Fibroblast of the aortic adventitia (primary cell): ENCODE measurements around the gene PCID2. TPM values are rescaled to one million over a fixed set of nuclear protein-coding genes. Genes with fewer than 3 reads are reported as not detected.

Experiments
- DNase-seq: peaks from one replicate; pipeline ENCODE4 v3.0.0-alpha.2; 2010; ENCODE audit warnings: low read depth
- H3K4me3 ChIP-seq: 2 replicates; pipeline ENCODE4 v1.5.1; 2011; ENCODE audit warnings: low read depth, mild to moderate bottlenecking, control low read depth, low read length, moderate library complexity
- total RNA-seq: library from RNA; depleted of rRNA; stranded (reverse); fragments of >200 nt; gene quantifications from 2 replicates; pipeline ENCODE4 v1.2.3, GENCODE V29; 2012; ENCODE audit warnings: low replicate concordance
- TF ChIP-seq, protein P1 (sequence below): IDR thresholded peaks from 2 replicates; pipeline ENCODE4 v1.5.1; 2011; ENCODE audit warnings: mild to moderate bottlenecking, low read length, control low read depth, inconsistent platforms; ENCODE audit not compliant: insufficient read depth

The PCID2 gene
- total RNA-seq, 1 donor: 77.4 TPM

- TF ChIP-seq, protein P1, sequence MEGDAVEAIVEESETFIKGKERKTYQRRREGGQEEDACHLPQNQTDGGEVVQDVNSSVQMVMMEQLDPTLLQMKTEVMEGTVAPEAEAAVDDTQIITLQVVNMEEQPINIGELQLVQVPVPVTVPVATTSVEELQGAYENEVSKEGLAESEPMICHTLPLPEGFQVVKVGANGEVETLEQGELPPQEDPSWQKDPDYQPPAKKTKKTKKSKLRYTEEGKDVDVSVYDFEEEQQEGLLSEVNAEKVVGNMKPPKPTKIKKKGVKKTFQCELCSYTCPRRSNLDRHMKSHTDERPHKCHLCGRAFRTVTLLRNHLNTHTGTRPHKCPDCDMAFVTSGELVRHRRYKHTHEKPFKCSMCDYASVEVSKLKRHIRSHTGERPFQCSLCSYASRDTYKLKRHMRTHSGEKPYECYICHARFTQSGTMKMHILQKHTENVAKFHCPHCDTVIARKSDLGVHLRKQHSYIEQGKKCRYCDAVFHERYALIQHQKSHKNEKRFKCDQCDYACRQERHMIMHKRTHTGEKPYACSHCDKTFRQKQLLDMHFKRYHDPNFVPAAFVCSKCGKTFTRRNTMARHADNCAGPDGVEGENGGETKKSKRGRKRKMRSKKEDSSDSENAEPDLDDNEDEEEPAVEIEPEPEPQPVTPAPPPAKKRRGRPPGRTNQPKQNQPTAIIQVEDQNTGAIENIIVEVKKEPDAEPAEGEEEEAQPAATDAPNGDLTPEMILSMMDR: no peak
- no peak overlapping the region for H3K4me3 ChIP-seq
- no peak for DNase-seq
Observed at GRCh38 chr13:113187883-113188665, 20.4 kb downstream of the PCID2 start.

DNA sequence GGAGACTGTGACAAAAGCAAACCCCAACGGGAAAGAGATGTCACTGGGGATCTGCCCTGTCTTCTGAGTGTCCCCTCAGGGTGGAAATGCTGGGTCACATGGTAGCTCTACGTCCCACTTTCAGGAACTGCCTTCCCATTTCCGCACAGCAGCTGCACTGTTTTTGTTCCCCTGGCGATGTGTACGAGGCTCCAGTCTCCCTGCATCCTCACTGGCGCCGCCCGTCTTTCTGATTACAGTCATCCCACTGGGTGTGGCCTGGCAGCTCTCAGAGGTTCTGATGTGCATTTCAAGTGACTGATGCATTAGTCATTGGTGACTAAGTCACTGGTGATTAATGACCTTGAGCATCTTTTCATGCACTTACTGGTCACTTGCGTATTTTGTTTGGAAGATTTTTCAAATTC, 21.2 kb downstream of the PCID2 start:
- DNase-seq: peak; percentile 100
- peak overlapping the region; percentile 36 for H3K4me3 ChIP-seq
- TF ChIP-seq, protein P1: peak; percentile 18

DNA sequence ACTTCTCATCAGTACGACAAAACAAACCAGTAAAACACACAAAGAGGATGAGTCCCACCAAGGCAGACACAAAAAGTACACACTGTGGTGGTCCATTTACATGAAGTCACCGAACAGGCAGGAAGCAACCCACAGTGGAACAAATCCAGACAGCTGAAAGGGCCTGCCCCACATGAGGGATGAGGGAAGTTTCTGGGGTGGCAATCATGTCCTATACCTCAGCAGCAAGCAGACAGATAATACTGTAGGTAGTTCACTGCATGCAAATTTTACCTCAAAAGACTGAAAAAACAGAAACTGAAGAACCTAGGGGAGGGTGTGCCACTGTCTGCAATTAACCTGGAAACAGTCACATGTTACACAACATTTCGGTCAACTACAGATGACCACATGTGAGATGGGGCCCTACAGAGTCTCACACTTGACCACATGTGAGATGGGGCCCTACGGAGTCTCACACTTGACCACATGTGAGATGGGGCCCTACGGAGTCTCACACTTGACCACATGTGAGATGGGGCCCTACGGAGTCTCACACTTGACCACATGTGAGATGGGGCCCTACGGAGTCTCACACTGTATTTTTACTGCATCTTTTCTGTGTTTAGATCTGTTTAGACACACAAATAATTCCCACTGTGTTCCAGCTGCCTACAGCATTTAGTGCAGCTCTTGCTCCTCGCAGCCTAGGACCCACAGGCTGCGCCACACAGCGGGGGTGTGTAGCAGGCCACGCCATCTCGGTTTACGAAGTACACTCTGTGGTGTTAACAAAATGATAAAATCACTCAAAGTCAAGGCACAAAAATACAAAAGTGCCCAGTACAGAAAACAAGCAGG, 22.2 kb downstream of the PCID2 start:
- no peak overlapping the region for H3K4me3 ChIP-seq
- TF ChIP-seq, protein P1: no peak
- no peak for DNase-seq

- TF ChIP-seq, protein P1: no peak
- H3K4me3 ChIP-seq: no peak overlapping the region
- DNase-seq: no peak
Observed at GRCh38 chr13:113184568-113185440, 23.7 kb downstream of the PCID2 start.

DNA sequence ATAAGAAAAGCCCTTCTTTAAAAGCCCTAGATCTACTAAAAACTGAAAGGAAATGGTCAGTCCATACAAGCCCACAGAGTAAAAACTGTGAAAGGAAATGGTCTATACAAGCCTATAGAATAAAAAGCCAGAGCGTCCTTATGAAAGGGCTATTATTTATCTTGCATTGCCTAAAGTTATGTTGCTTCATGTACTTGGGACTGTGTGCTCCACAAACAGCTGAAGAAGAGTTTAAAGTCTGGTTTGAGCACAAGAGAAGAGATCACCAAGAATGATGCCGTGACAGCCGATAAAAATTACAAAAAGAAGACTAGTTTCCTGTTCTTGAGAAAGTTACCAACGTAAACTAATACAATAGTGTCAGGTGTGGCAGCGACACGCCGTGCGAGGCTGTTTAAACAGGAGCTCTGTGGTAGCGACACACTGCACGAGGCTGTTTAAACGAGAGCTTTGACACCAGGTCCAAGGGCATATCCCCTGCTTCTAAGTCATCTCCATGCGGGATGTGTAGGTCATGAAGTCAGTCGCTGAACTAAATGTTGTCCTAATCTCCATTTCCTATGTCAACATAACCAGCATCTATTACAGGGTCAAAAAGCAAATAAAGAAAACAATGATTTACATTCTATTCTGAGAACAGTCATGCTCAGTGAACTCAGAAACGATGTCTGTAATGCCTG, 24.9 kb downstream of the PCID2 start:
- TF ChIP-seq, protein P1: no peak
- no peak overlapping the region for H3K4me3 ChIP-seq
- DNase-seq: no peak

DNA sequence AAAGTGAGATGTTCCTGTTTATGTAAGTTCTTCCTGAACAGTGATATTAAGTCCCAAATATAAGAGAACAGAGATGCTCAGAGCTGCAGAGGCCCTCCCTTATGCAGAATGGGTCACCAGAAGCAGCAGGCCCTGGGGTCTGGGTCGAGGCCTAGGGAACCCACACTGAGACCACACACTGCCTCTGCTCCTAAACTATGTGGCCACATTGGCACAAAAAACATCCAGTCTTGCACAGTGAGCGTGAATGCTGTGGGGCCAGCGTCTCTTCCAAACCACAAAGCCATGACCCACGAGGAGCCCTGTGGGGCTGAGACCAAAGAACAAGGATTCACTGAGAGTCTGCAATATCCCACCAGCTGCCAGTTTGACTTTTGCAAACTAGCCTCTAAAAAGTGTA, 26.4 kb downstream of the PCID2 start:
- no peak overlapping the region for H3K4me3 ChIP-seq
- TF ChIP-seq, protein P1: no peak
- DNase-seq: no peak
